Measurements from ENCODE around the gene STIP1. TPM values are rescaled to one million over a fixed set of nuclear protein-coding genes. Genes with fewer than 3 reads are reported as not detected.

Gene STIP1
- total RNA-seq, 6 experiments from 2014 or later, result 27.6 to 110 (median 59.4) TPM

DNA sequence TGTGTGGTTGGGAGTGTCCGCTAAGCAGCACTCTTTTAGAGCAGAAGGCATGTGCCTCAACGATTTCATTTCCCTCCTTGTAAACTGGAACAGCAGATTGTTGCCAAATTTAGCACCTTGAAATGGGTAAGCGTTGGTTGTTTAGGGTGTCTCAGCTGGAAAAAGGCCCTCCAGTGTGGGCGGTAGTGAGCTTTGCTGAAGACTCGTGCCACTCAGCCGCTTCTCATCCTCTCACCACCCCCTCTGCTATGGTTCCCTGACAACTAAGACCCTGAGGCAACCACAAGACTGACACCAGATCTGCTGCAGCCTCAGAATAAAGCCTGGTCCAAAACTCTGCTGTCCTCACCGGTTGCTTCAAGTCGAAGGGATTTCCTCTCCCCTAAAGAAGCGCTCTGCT is 10.7 kb downstream of the STIP1 start:
- H3K4me1 ChIP-seq, result no peaks in the 10 kb centered on the region
- no peak overlapping the region for H3K4me3 ChIP-seq
- DNase-seq (no peak), ATAC-seq (no peak)
- H3K27me3 ChIP-seq, result no peaks in the 10 kb centered on the region
- peaks cover 7 to 88% (median 53%) of the 10 kb centered on the region in 4 donors for H3K36me3 ChIP-seq
- H3K9me3 ChIP-seq, result no peaks in the 10 kb centered on the region
- 100% methylated on average over 1 of the region's 9 CpGs for WGBS (ENCODE audit: insufficient coverage, low coverage, low lambda C conversion rate, missing lambda C conversion rate)
- intact Hi-C loops (cut with DNase I), result no loop called here
- TF ChIP-seq CTCF (IDR thresholded peaks at IDR 0.05), result no peak
- H3K27ac ChIP-seq, result no peak overlapping the region

DNA sequence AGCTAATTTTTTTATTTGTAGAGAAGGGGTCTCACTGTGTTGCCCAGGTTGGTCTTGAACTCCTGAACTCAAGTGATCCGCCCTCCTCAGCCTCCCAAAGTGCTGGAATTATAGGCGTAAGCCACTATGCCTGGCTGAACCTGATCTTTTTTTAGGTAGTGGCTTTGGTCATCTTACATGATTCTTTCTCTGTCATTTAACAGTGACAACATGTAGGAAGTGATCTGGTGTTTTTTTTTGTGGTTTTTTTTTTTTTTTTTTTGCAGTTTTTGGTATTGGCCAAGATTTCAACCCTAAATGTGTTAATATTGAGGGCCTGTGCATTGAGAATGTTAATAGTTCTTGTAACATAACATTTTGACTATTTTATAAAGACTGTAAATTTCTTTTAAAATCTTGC is 12.5 kb downstream of the STIP1 start:
- Histone ChIP-seq H3K4me1 (no peaks in the 10 kb centered on the region), H3K9me3 (no peaks in the 10 kb centered on the region), H3K27me3 (no peaks in the 10 kb centered on the region), H3K27ac (no peak overlapping the region), H3K4me3 (no peak overlapping the region), H3K36me3 (peaks cover 15 to 95% (median 58%) of the 10 kb centered on the region in 4 donors)
- DNase-seq (no peak), ATAC-seq (no peak)
- TF ChIP-seq POLR2A (IDR thresholded peaks at IDR 0.05), result no peak
- no peak for TF ChIP-seq CTCF (IDR thresholded peaks at IDR 0.05)
- WGBS (ENCODE audit: insufficient coverage, low coverage, low lambda C conversion rate, missing lambda C conversion rate), result 100% methylated on average over 1 of the region's 2 CpGs
- intact Hi-C loops (cut with DNase I), result no loop called here

DNA sequence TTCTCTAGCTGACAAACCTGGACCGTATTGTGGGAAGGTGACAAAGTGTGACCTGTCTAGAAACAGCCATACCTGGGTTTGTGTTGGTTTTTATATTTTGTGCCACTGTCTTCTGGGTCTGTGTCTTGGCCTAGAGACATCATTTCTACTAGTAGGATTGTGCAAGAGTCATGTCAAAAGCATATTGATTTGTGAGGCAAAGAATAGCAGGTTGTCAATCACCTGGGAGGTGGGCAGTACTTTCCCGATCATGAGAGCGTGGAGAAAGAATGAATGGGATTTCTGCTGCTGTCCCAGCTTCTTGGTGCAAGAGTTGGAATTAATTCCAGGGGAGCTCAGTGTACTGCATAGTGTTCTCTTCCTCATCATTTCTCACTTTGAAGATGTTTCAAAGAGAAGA is 15.6 kb downstream of the STIP1 start:
- TF ChIP-seq POLR2A (IDR thresholded peaks at IDR 0.05) (no peak), CTCF (IDR thresholded peaks at IDR 0.05) (no peak)
- Histone ChIP-seq H3K4me1 (no peaks in the 10 kb centered on the region), H3K9me3 (no peaks in the 10 kb centered on the region), H3K36me3 (peaks cover 12 to 90% (median 41%) of the 10 kb centered on the region in 4 donors), H3K27me3 (no peaks in the 10 kb centered on the region), H3K27ac (no peak overlapping the region), H3K4me3 (no peak overlapping the region)
- DNase-seq (no peak), ATAC-seq (peak in 1 of 4 donors; percentile 41)
- intact Hi-C loops (cut with DNase I), result no loop called here
- 35% methylated on average over 3 of the region's 3 CpGs for WGBS (ENCODE audit: insufficient coverage, low coverage, low lambda C conversion rate, missing lambda C conversion rate)

GRCh38 chr11:64202992-64203391 is 17.0 kb downstream of the STIP1 start:
- H3K27ac ChIP-seq, result no peak overlapping the region
- H3K9me3 ChIP-seq, result no peaks in the 10 kb centered on the region
- DNase-seq (no peak), ATAC-seq (no peak)
- H3K36me3 ChIP-seq, result peaks cover 12 to 80% (median 29%) of the 10 kb centered on the region in 4 donors
- no peaks in the 10 kb centered on the region for H3K4me1 ChIP-seq
- no peak overlapping the region for H3K4me3 ChIP-seq
- WGBS (ENCODE audit: insufficient coverage, low coverage, low lambda C conversion rate, missing lambda C conversion rate), result 33% methylated on average over 1 of the region's 9 CpGs
- no peak for TF ChIP-seq CTCF (IDR thresholded peaks at IDR 0.05)
- no peak for TF ChIP-seq POLR2A (IDR thresholded peaks at IDR 0.05)
- no peaks in the 10 kb centered on the region for H3K27me3 ChIP-seq
- intact Hi-C loops (cut with DNase I), result no loop called here
